Mesenchymal stem cell (in vitro differentiated cells and primary cell): Measurements from ENCODE around the gene PITX2.

Experiments
- DNase-seq: peaks from one replicate; pipeline ENCODE4 v3.0.0-alpha.2; 2013
- H2AFZ ChIP-seq: one replicate; pipeline ENCODE4 v1.6.1; 2013; ENCODE audit warnings: low read depth, mild to moderate bottlenecking, control low read depth, inconsistent platforms, low read length, moderate library complexity
- H2AK5ac ChIP-seq: 2 replicates; pipeline ENCODE4 v1.6.1; 2013; ENCODE audit warnings: low read length, moderate library complexity, mild to moderate bottlenecking, inconsistent platforms; ENCODE audit not compliant: severe bottlenecking
- H2BK120ac ChIP-seq: one replicate; pipeline ENCODE4 v1.6.1; 2013; ENCODE audit warnings: low read depth, mild to moderate bottlenecking, inconsistent platforms, low read length, moderate library complexity
- H2BK12ac ChIP-seq, 2 experiments: one replicate each; pipeline ENCODE4 v1.6.1; 2013; ENCODE audit warnings: inconsistent platforms in 2 of 2, low read length in 2 of 2, mild to moderate bottlenecking in 2 of 2, moderate library complexity in 2 of 2, control low read depth in 1 of 2
- H2BK15ac ChIP-seq: one replicate; pipeline ENCODE4 v1.6.1; 2013; ENCODE audit warnings: mild to moderate bottlenecking, low read depth, inconsistent platforms; ENCODE audit not compliant: poor library complexity, severe bottlenecking
- H2BK5ac ChIP-seq: 2 replicates; pipeline ENCODE4 v1.6.1; 2013; ENCODE audit warnings: low read depth, mild to moderate bottlenecking, low read length, control low read depth, inconsistent platforms; ENCODE audit not compliant: poor library complexity, severe bottlenecking
- H3K14ac ChIP-seq, 2 experiments: one replicate each; pipeline ENCODE4 v1.6.1; 2013; ENCODE audit warnings: inconsistent platforms in 2 of 2, low read length in 2 of 2, control low read depth in 1 of 2, mild to moderate bottlenecking in 1 of 2, moderate library complexity in 1 of 2
- H3K18ac ChIP-seq, 2 experiments: one replicate each; pipeline ENCODE4 v1.6.1; 2013; ENCODE audit warnings: inconsistent platforms in 2 of 2, low read length in 2 of 2, control low read depth in 1 of 2, low read depth in 1 of 2, mild to moderate bottlenecking in 1 of 2
- H3K23ac ChIP-seq, 2 experiments: one replicate each; pipeline ENCODE4 v1.6.1; 2013; ENCODE audit warnings: inconsistent platforms in 2 of 2, low read length in 2 of 2, mild to moderate bottlenecking in 2 of 2, moderate library complexity in 2 of 2, control low read depth in 1 of 2
- H3K27ac ChIP-seq: 2 replicates; pipeline ENCODE4 v1.5.1; 2013; ENCODE audit warnings: mild to moderate bottlenecking, moderate library complexity, low read length, control low read depth, inconsistent platforms; ENCODE audit not compliant: poor library complexity, severe bottlenecking
- H3K27me3 ChIP-seq, 2 experiments: 2 replicates each; pipeline versions ENCODE4 v1.6.1 to v1.7.0; 2013; ENCODE audit warnings: low read length in 2 of 2, mild to moderate bottlenecking in 2 of 2, moderate library complexity in 2 of 2, control low read depth in 1 of 2, inconsistent platforms in 1 of 2; ENCODE audit not compliant: control insufficient read depth in 1 of 2, insufficient read depth in 1 of 2
- H3K36me3 ChIP-seq, 2 experiments: 2 replicates each; pipeline versions ENCODE4 v1.6.1 to v1.7.0; 2013; ENCODE audit warnings: low read length in 2 of 2, control low read depth in 1 of 2, inconsistent platforms in 1 of 2, low read depth in 1 of 2, mild to moderate bottlenecking in 1 of 2; ENCODE audit not compliant: insufficient read depth in 2 of 2, control insufficient read depth in 1 of 2
- H3K4ac ChIP-seq, 2 experiments: one replicate each; pipeline ENCODE4 v1.6.1; 2013; ENCODE audit warnings: inconsistent platforms in 2 of 2, low read length in 2 of 2, mild to moderate bottlenecking in 2 of 2, moderate library complexity in 2 of 2, control low read depth in 1 of 2, low read depth in 1 of 2
- H3K4me1 ChIP-seq: 2 replicates; pipeline ENCODE4 v1.6.1; 2013; ENCODE audit warnings: low read depth, low read length, control low read depth; ENCODE audit not compliant: control insufficient read depth, insufficient read depth
- H3K4me2 ChIP-seq: 2 replicates; pipeline ENCODE4 v1.6.1; 2013; ENCODE audit warnings: low read length, mild to moderate bottlenecking, inconsistent platforms; ENCODE audit not compliant: poor library complexity, severe bottlenecking
- H3K4me3 ChIP-seq, 2 experiments: 2 replicates each; pipeline versions ENCODE4 v1.5.1 to v1.7.0; 2013; ENCODE audit warnings: low read length in 2 of 2, mild to moderate bottlenecking in 2 of 2, control low read depth in 1 of 2, low read depth in 1 of 2; ENCODE audit not compliant: insufficient read depth in 1 of 2
- H3K79me1 ChIP-seq: replicated peaks from 2 replicates; pipeline ENCODE4 v1.6.1; 2013; ENCODE audit warnings: mild to moderate bottlenecking, control low read depth, low read length, inconsistent platforms; ENCODE audit not compliant: poor library complexity, severe bottlenecking
- H3K9ac ChIP-seq: 2 replicates; pipeline ENCODE4 v1.7.0; 2013; ENCODE audit warnings: mild to moderate bottlenecking, low read length, moderate library complexity
- H3K9me3 ChIP-seq: 2 replicates; pipeline ENCODE4 v1.7.0; 2013; ENCODE audit warnings: mild to moderate bottlenecking, low read length; ENCODE audit not compliant: control insufficient read depth
- H4K8ac ChIP-seq: one replicate; pipeline ENCODE4 v1.6.1; 2013; ENCODE audit warnings: inconsistent platforms, mild to moderate bottlenecking, low read length, moderate library complexity
- H4K91ac ChIP-seq: one replicate; pipeline ENCODE4 v1.6.1; 2013; ENCODE audit warnings: mild to moderate bottlenecking, low read length, inconsistent platforms
- WGBS: methylation state at CpG from one replicate; pipeline ENCODE4 v1.1.7; 2013; ENCODE audit warnings: mixed read lengths; 5-methylcytosine and 5-hydroxymethylcytosine counted together

The PITX2 gene

DNA sequence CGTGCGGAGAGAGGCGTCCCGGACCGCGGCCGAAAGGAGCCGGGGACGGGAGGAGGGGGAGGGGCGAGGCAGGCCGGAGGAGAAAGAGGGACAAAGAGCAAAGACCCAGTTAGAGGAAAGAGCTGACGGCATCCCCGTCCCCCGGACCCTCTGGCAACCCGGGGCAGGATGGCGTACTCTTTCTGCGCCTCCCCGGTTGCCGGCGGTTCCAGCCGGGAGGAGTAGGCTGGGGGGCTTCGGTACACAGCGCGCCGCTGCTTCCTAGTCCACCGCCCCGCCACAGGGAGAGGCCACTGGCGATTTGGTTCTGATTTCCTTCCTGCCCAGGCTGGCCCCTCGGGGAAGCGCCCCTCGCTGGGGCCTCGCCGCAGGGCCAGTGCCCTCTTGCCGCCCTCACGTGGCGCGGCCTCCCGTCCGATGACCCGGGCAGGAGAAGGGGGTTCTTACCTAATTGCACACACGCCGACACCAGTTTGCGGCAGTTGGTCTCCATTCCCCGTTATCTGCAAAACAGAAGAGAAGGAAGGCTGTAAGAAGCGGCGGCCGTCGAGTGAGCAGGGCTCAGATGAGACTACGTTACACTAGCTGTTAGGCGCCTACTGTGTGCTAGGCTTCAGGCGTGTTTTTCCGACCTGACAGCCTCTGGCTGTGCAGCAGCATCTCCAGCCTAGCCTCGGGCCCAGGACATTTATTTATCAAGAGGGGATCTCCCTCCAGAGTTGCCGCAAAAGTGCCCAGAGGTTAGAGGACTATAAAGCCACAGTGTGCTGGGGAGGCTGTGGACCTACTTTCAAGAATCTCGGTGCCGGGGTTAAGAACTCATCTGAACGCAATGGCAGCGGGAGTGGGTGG lies 9.9 kb upstream of the PITX2 start:
- H2BK12ac ChIP-seq, result no peak overlapping the region
- no peak overlapping the region for H3K27ac ChIP-seq
- H3K79me1 ChIP-seq, result no peaks in the 10 kb centered on the region
- H2BK5ac ChIP-seq, result no peak overlapping the region
- no peaks in the 10 kb centered on the region for H3K9me3 ChIP-seq
- peak overlapping the region; percentile 6 for H2AFZ ChIP-seq
- no peak overlapping the region for H4K8ac ChIP-seq
- H2BK15ac ChIP-seq, result peak overlapping the region; percentile 99
- 7% methylated on average over 57 of the region's 58 CpGs for WGBS
- H3K4me3 ChIP-seq, result peak overlapping the region; percentile 38 to 79
- H3K14ac ChIP-seq, result no peak overlapping the region
- peak; percentile 44 for DNase-seq
- H2BK120ac ChIP-seq, result no peak overlapping the region
- H3K18ac ChIP-seq, result peak overlapping the region in 1 of 2 experiments; percentile 35
- peak overlapping the region; percentile 73 for H3K9ac ChIP-seq
- peaks cover 43% of the 10 kb centered on the region for H3K4me1 ChIP-seq
- no peak overlapping the region for H2AK5ac ChIP-seq
- H3K27me3 ChIP-seq, result peaks cover 52 to 79% of the 10 kb centered on the region in 2 experiments
- H3K23ac ChIP-seq, result peak overlapping the region in 1 of 2 experiments; percentile 35
- no peak overlapping the region for H3K4ac ChIP-seq
- H3K4me2 ChIP-seq, result peak overlapping the region; percentile 86
- no peaks in the 10 kb centered on the region for H3K36me3 ChIP-seq
- no peak overlapping the region for H4K91ac ChIP-seq

- peak overlapping the region; percentile 99 for H2BK15ac ChIP-seq
- no peaks in the 10 kb centered on the region for H3K9me3 ChIP-seq
- WGBS, result 2% methylated on average over 63 of the region's 63 CpGs
- peak overlapping the region; percentile 86 for H3K4me2 ChIP-seq
- peak overlapping the region; percentile 6 for H2AFZ ChIP-seq
- no peak overlapping the region for H3K14ac ChIP-seq
- no peaks in the 10 kb centered on the region for H3K36me3 ChIP-seq
- peak overlapping the region; percentile 38 to 79 for H3K4me3 ChIP-seq
- no peak overlapping the region for H3K27ac ChIP-seq
- no peaks in the 10 kb centered on the region for H3K79me1 ChIP-seq
- no peak overlapping the region for H3K18ac ChIP-seq
- H3K27me3 ChIP-seq, result peaks cover 53 to 79% of the 10 kb centered on the region in 2 experiments
- peaks cover 34% of the 10 kb centered on the region for H3K4me1 ChIP-seq
- H2BK5ac ChIP-seq, result no peak overlapping the region
- H3K4ac ChIP-seq, result no peak overlapping the region
- H4K8ac ChIP-seq, result no peak overlapping the region
- peak overlapping the region in 1 of 2 experiments; percentile 35 for H3K23ac ChIP-seq
- H2BK120ac ChIP-seq, result no peak overlapping the region
- H4K91ac ChIP-seq, result no peak overlapping the region
- peak; percentile 90 for DNase-seq
- no peak overlapping the region for H2BK12ac ChIP-seq
- H2AK5ac ChIP-seq, result no peak overlapping the region
- peak overlapping the region; percentile 73 for H3K9ac ChIP-seq
Observed at GRCh38 chr4:110631584-110632505, 9.0 kb upstream of the PITX2 start.

- Histone ChIP-seq H2AFZ (no peak overlapping the region), H2BK15ac (no peak overlapping the region), H3K23ac (no peak overlapping the region), H2BK5ac (no peak overlapping the region), H3K14ac (no peak overlapping the region), H2BK120ac (no peak overlapping the region), H3K36me3 (no peaks in the 10 kb centered on the region), H4K8ac (no peak overlapping the region), H2AK5ac (no peak overlapping the region), H2BK12ac (no peak overlapping the region), H3K4me2 (peak overlapping the region; percentile 32), H3K27ac (no peak overlapping the region), H3K4me3 (no peak overlapping the region), H3K18ac (no peak overlapping the region), H4K91ac (no peak overlapping the region), H3K27me3 (peaks cover 57 to 81% of the 10 kb centered on the region in 2 experiments), H3K79me1 (no peaks in the 10 kb centered on the region), H3K4me1 (peaks cover 28% of the 10 kb centered on the region), H3K9ac (no peak overlapping the region), H3K9me3 (no peaks in the 10 kb centered on the region), H3K4ac (no peak overlapping the region)
- WGBS, result 3% methylated on average over 28 of the region's 34 CpGs
- DNase-seq, result peak; percentile 30
Observed at GRCh38 chr4:110630688-110631402, 8.0 kb upstream of the PITX2 start.
